SK-N-SH (cell line): Measurements from ENCODE around the gene ATP11A. TPM values are rescaled to one million over a fixed set of nuclear protein-coding genes. Genes with fewer than 3 reads are reported as not detected.

ENCODE experiments used
- CTCF ChIA-PET: fragments of 300-600, 350-600 bp; formaldehyde crosslinking; extraction: SDS; loops from one replicate; lab custom pipeline; 2021; lab: Yijun Ruan, JAX
- POLR2A ChIA-PET: fragments of 350-600 bp; sonication (Branson Sonifier 250); formaldehyde crosslinking; extraction: SDS; loops from one replicate; lab custom pipeline; 2020; ENCODE audit warnings: antibody characterized with exemption, inconsistent platforms; lab: Yijun Ruan, JAX
- DNase-seq: peaks from one replicate; pipeline ENCODE4 v3.0.0; 2012
- H2AFZ ChIP-seq: fragments of 200-600 bp; sonication (generic); 2 replicates; pipeline ENCODE4 v1.8.1; 2016; ENCODE audit warnings: antibody characterized with exemption, mild to moderate bottlenecking, low read depth
- H3F3A ChIP-seq: fragments of 200-600 bp; sonication (generic); replicated peaks from 2 replicates; pipeline ENCODE3; 2016; ENCODE audit warnings: antibody characterized with exemption, mild to moderate bottlenecking; ENCODE audit not compliant: insufficient read depth
- H3K27ac ChIP-seq, 2 experiments: fragments of 200-500 bp in 1 of 2; fragments of 200-600 bp in 1 of 2; sonication (Bioruptor generic) in 1 of 2; sonication (generic), shearing (Covaris generic) in 1 of 2; 2 replicates each; pipeline versions ENCODE4 v1.5.1 to v1.6.1; 2014 to 2016; ENCODE audit warnings: low read depth in 2 of 2, inconsistent platforms in 1 of 2, low read length in 1 of 2, mild to moderate bottlenecking in 1 of 2, mixed read lengths in 1 of 2
- H3K27me3 ChIP-seq: fragments of 200-600 bp; sonication (generic), shearing (Covaris generic); 2 replicates; pipeline ENCODE4 v1.6.1; 2016; ENCODE audit warnings: mixed run types; ENCODE audit not compliant: insufficient read depth
- H3K36me3 ChIP-seq, 2 experiments: fragments of 200-500 bp in 1 of 2; fragments of 200-600 bp in 1 of 2; sonication (Bioruptor generic) in 1 of 2; sonication (generic) in 1 of 2; replicated peaks in 1 of 2; 2 replicates each; pipeline versions ENCODE3 to v1.5.1; 2014 to 2016; ENCODE audit warnings: low read length in 1 of 2, mild to moderate bottlenecking in 1 of 2; ENCODE audit not compliant: insufficient read depth in 2 of 2, control insufficient read depth in 1 of 2
- H3K4me1 ChIP-seq, 2 experiments: fragments of 200-500 bp in 1 of 2; fragments of 200-600 bp in 1 of 2; sonication (Bioruptor generic) in 1 of 2; sonication (generic), shearing (Covaris generic) in 1 of 2; 2 replicates each; pipeline versions ENCODE4 v1.5.1 to v1.6.1; 2014 to 2016; ENCODE audit warnings: low read depth in 1 of 2, low read length in 1 of 2, mixed run types in 1 of 2; ENCODE audit not compliant: insufficient read depth in 2 of 2, control insufficient read depth in 1 of 2
- H3K4me2 ChIP-seq: fragments of 200-600 bp; sonication (generic), shearing (Covaris generic); 2 replicates; pipeline ENCODE4 v1.6.1; 2017; ENCODE audit warnings: mixed run types
- H3K4me3 ChIP-seq, 2 experiments: fragments of 200-500 bp in 1 of 2; fragments of 200-600 bp in 1 of 2; sonication (Bioruptor generic) in 1 of 2; sonication (generic), shearing (Covaris generic) in 1 of 2; 2 replicates each; pipeline versions ENCODE4 v1.5.1 to v1.8.1; 2014 to 2016; ENCODE audit warnings: low read depth in 2 of 2, inconsistent platforms in 1 of 2, low read length in 1 of 2, mild to moderate bottlenecking in 1 of 2, mixed read lengths in 1 of 2, moderate library complexity in 1 of 2
- H3K79me2 ChIP-seq: fragments of 200-600 bp; sonication (generic); 2 replicates; pipeline ENCODE4 v1.8.1; 2017; ENCODE audit warnings: mild to moderate bottlenecking; ENCODE audit not compliant: insufficient read depth
- H3K9ac ChIP-seq: fragments of 200-600 bp; sonication (generic); 2 replicates; pipeline ENCODE4 v1.6.1; 2017; ENCODE audit warnings: mixed run types
- H3K9me2 ChIP-seq: fragments of 200-600 bp; sonication (generic); 2 replicates; pipeline ENCODE4 v1.6.1; 2017; ENCODE audit warnings: mixed run types
- H3K9me3 ChIP-seq: fragments of 200-600 bp; sonication (generic); 2 replicates; pipeline ENCODE4 v1.6.1; 2017; ENCODE audit warnings: mixed run types, mild to moderate bottlenecking, moderate library complexity
- H4K20me1 ChIP-seq: fragments of 200-600 bp; sonication (generic); 2 replicates; pipeline ENCODE4 v1.6.1; 2017; ENCODE audit warnings: mild to moderate bottlenecking, mixed run types; ENCODE audit not compliant: insufficient read depth
- CTCF ChIP-seq: fragments of 200-600 bp; sonication (generic); IDR thresholded peaks from 2 replicates; pipeline ENCODE4 v1.6.1; 2017; ENCODE audit warnings: antibody characterized with exemption, mild to moderate bottlenecking, moderate library complexity
- EZH2phosphoT487 ChIP-seq: fragments of 200-600 bp; sonication (generic); IDR thresholded peaks from 2 replicates; pipeline ENCODE4 v1.6.1; 2017; ENCODE audit warnings: low read depth, mixed run types, mild to moderate bottlenecking, antibody characterized with exemption, moderate library complexity, borderline replicate concordance
- FOXM1 ChIP-seq: IDR thresholded peaks from 2 replicates; pipeline ENCODE4 v1.4.0; 2012; ENCODE audit warnings: low read depth, mild to moderate bottlenecking
- GATA2 ChIP-seq: sonication (generic); formaldehyde crosslinking; IDR thresholded peaks from 2 replicates; pipeline ENCODE4 v1.5.0; 2020; ENCODE audit warnings: mild to moderate bottlenecking, missing genetic modification reagents
- IRF3 ChIP-seq: fragments of 150-350 bp; IDR thresholded peaks from 2 replicates; pipeline ENCODE4 v1.6.1; 2016; ENCODE audit warnings: mild to moderate bottlenecking, low read depth, low read length
- MAX ChIP-seq: IDR thresholded peaks from 2 replicates; pipeline ENCODE4 v1.4.0; 2012; ENCODE audit warnings: low read depth
- NFIC ChIP-seq: IDR thresholded peaks from 2 replicates; pipeline ENCODE4 v1.4.0; 2012; ENCODE audit warnings: borderline replicate concordance
- NRF1 ChIP-seq: IDR thresholded peaks from 2 replicates; pipeline ENCODE4 v1.6.1; 2012; ENCODE audit warnings: low read depth, mild to moderate bottlenecking, low read length
- RCOR1 ChIP-seq: fragments of 150-350 bp; IDR thresholded peaks from 2 replicates; pipeline ENCODE4 v1.6.1; 2017; ENCODE audit warnings: antibody characterized with exemption, low read length
- TCF12 ChIP-seq: IDR thresholded peaks from 2 replicates; pipeline ENCODE4 v1.4.0; 2012
- USF1 ChIP-seq: IDR thresholded peaks from 2 replicates; pipeline ENCODE4 v1.4.0; 2012; ENCODE audit warnings: low read depth, borderline replicate concordance
- USF2 ChIP-seq: fragments of 150-350 bp; IDR thresholded peaks from 2 replicates; pipeline ENCODE4 v1.6.1; 2017; ENCODE audit warnings: antibody characterized with exemption, low read length, low read depth, borderline replicate concordance
- ZBTB33 ChIP-seq: IDR thresholded peaks from 2 replicates; pipeline ENCODE4 v1.4.0; 2012; ENCODE audit warnings: low read depth, borderline replicate concordance
- WGBS: methylation state at CpG from one replicate; pipeline ENCODE4 v1.1.6; 2017; ENCODE audit warnings: low lambda C conversion rate; 5-methylcytosine and 5-hydroxymethylcytosine counted together
- polyA plus RNA-seq, 3 experiments: library from polyadenylated mRNA; depleted of rRNA; stranded (reverse); fragments of >200 nt; gene quantifications; 2 replicates each; pipeline ENCODE4 v1.2.3, GENCODE V29; 2012

ATP11A gene
- polyA plus RNA-seq, 1 of the 3 experiments (the other 2 are of a cell fraction), result 4.1 TPM

GRCh38 chr13:112714376-112715174 is 24.7 kb downstream of the ATP11A start:
- Histone ChIP-seq H4K20me1 (no peaks in the 10 kb centered on the region), H3F3A (peaks cover 16% of the 10 kb centered on the region), H3K27ac (no peak overlapping the region), H3K4me1 (peaks cover 12 to 15% of the 10 kb centered on the region in 2 experiments; a peak in 3 of 4 replicates), H3K4me2 (no peak overlapping the region), H3K9me2 (no peaks in the 10 kb centered on the region), H3K27me3 (no peaks in the 10 kb centered on the region), H2AFZ (no peak overlapping the region), H3K36me3 (no peaks in the 10 kb centered on the region), H3K79me2 (peaks cover 6% of the 10 kb centered on the region; the same call in 1 of the 2 replicates), H3K4me3 (no peak overlapping the region), H3K9ac (no peak overlapping the region), H3K9me3 (no peaks in the 10 kb centered on the region)
- TF ChIP-seq RCOR1 (no peak), NFIC (no peak), NRF1 (no peak), TCF12 (no peak), FOXM1 (no peak), CTCF (no peak), GATA2 (CRISPR knock-in tag) (no peak), MAX (no peak), USF2 (no peak), ZBTB33 (no peak), IRF3 (no peak), EZH2phosphoT487 (no peak), USF1 (no peak)
- WGBS, result 92% methylated on average over 23 of the region's 23 CpGs
- POLR2A ChIA-PET, result no interaction called here
- DNase-seq, result no peak
- CTCF ChIA-PET, result interaction anchor here (0.9 kb wide), 1 partner anchor 109 kb away, joined by 3 read pairs; no protein-coding TSS in a partner anchor
